ENCODE data around the gene LRG1. TPM values are rescaled to one million over a fixed set of nuclear protein-coding genes. Genes with fewer than 3 reads are reported as not detected.
A peak's percentile ranks its signal among the peaks of the same experiment; 100 is the strongest.

The LRG1 gene
- total and polyA plus RNA-seq, 2 of the 13 experiments (the other 11 are each of a cell fraction or from before 2014, with no cell fraction given): 12.0 to 39.3 TPM

- TF ChIP-seq BRF2 (CRISPR knock-in tag; IDR thresholded peaks at IDR 0.05): no peak
- TF ChIP-seq ZNF800 (CRISPR knock-in tag; IDR thresholded peaks at IDR 0.05): peak; percentile 76; the same call in 1 of the 2 replicates
- no peak for TF ChIP-seq ZNF724P (CRISPR knock-in tag; IDR thresholded peaks at IDR 0.05; ENCODE audit: borderline replicate concordance)
- TF ChIP-seq CREM (IDR thresholded peaks at IDR 0.05): peak; percentile 47; the same call in 1 of the 2 replicates
- TF ChIP-seq CREM (CRISPR knock-in tag; IDR thresholded peaks at IDR 0.05): no peak
- 0 out of 2 replicates have a peak, but pooled peaks have one; percentile 49 for TF ChIP-seq ZNF234 (CRISPR knock-in tag; conservative IDR thresholded peaks at IDR 0.05)
- TF ChIP-seq HDAC1 (CRISPR knock-in tag; IDR thresholded peaks at IDR 0.05): peak; percentile 89
- TF ChIP-seq ARNT2 (CRISPR knock-in tag; IDR thresholded peaks at IDR 0.05; ENCODE audit: low read depth): 0 out of 2 replicates have a peak, but pooled peaks have one; percentile 39
- TF ChIP-seq KDM1A (CRISPR knock-in tag; IDR thresholded peaks at IDR 0.05): peak; percentile 79
- TF ChIP-seq CBX2 (IDR thresholded peaks at IDR 0.05; ENCODE audit: low read depth, low read length): no peak
- TF ChIP-seq CBX2 (CRISPR knock-in tag; IDR thresholded peaks at IDR 0.05; ENCODE audit: low read depth): no peak
- no peak for TF ChIP-seq ZEB1 (IDR thresholded peaks at IDR 0.05; ENCODE audit: insufficient replicate concordance, low read depth)
- TF ChIP-seq ZNF430 (CRISPR knock-in tag; IDR thresholded peaks at IDR 0.05): peak; percentile 72; the same call in 1 of the 2 replicates
- peak; percentile 71; the same call in 1 of the 2 replicates for TF ChIP-seq E2F1 (CRISPR knock-in tag; IDR thresholded peaks at IDR 0.05)
- TF ChIP-seq ZNF180 (CRISPR knock-in tag; IDR thresholded peaks at IDR 0.05; ENCODE audit: borderline replicate concordance, low read depth): no peak
- TF ChIP-seq TFAP4 (IDR thresholded peaks at IDR 0.05; ENCODE audit: borderline replicate concordance, low read depth): peak; percentile 86; the same call in 1 of the 2 replicates
- peak; percentile 71 for TF ChIP-seq ZFP36 (IDR thresholded peaks at IDR 0.05; ENCODE audit: borderline replicate concordance, low read depth, low read length, partially characterized antibody)
- 0 out of 2 replicates have a peak, but pooled peaks have one; percentile 36 for TF ChIP-seq HOMEZ (CRISPR knock-in tag; IDR thresholded peaks at IDR 0.05; ENCODE audit: low read depth)
- TF ChIP-seq TRAFD1 (CRISPR knock-in tag; IDR thresholded peaks at IDR 0.05; ENCODE audit: borderline replicate concordance): no peak
- no peak for TF ChIP-seq KMT2A (CRISPR knock-in tag; IDR thresholded peaks at IDR 0.05)
- 0 out of 2 replicates have a peak, but pooled peaks have one; percentile 37 for TF ChIP-seq PAWR (CRISPR knock-in tag; IDR thresholded peaks at IDR 0.05; ENCODE audit: borderline replicate concordance)
Observed at GRCh38 chr19:4583961-4584669, 44.3 kb upstream of the LRG1 start (continued).
